HL-60 (cell line): ENCODE results near the gene CDH22.
A peak's percentile ranks its signal among the peaks of the same experiment; 100 is the strongest.

Experiments used
- GABPA ChIP-seq: IDR thresholded peaks from 2 replicates; pipeline ENCODE4 v1.6.1; 2012; ENCODE audit warnings: low read depth
- POLR2AphosphoS5 ChIP-seq: IDR thresholded peaks from 2 replicates; pipeline ENCODE4 v1.6.1; 2012; ENCODE audit warnings: low read depth
- REST ChIP-seq: IDR thresholded peaks from 2 replicates; pipeline ENCODE4 v1.6.1; 2012; ENCODE audit warnings: low read depth; ENCODE audit not compliant: insufficient replicate concordance
- SPI1 ChIP-seq: IDR thresholded peaks from 2 replicates; pipeline ENCODE4 v1.6.1; 2012; ENCODE audit warnings: low read depth, mild to moderate bottlenecking, borderline replicate concordance
- TF ChIP-seq, protein P1 (sequence below): IDR thresholded peaks from one replicate; pipeline ENCODE4 v1.5.1; 2011; ENCODE audit warnings: low read length, control low read depth, inconsistent platforms; ENCODE audit not compliant: insufficient read depth

DNA sequence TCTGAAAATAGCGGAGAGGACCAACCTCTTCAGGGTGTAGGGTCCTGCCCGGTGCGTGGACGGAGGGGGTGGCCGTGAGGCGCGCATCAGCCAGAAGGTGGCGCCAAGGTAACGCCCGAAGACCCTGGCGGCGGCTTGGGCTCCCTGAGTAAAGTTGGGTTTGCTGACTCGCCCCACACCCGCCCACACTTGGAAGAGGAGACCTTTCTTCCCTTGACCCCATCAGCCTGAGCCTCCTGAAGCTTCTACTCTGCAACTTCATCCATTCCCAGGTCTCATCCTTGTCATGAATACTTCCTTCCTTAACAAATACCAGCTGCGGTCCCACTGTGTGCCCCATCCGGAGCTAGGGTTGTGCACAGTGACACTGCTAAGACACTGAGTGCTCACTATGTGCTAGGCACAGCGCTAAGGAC is 175.6 kb downstream of the CDH22 start:
- TF ChIP-seq, protein P1, sequence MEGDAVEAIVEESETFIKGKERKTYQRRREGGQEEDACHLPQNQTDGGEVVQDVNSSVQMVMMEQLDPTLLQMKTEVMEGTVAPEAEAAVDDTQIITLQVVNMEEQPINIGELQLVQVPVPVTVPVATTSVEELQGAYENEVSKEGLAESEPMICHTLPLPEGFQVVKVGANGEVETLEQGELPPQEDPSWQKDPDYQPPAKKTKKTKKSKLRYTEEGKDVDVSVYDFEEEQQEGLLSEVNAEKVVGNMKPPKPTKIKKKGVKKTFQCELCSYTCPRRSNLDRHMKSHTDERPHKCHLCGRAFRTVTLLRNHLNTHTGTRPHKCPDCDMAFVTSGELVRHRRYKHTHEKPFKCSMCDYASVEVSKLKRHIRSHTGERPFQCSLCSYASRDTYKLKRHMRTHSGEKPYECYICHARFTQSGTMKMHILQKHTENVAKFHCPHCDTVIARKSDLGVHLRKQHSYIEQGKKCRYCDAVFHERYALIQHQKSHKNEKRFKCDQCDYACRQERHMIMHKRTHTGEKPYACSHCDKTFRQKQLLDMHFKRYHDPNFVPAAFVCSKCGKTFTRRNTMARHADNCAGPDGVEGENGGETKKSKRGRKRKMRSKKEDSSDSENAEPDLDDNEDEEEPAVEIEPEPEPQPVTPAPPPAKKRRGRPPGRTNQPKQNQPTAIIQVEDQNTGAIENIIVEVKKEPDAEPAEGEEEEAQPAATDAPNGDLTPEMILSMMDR, result peak; percentile 48
- TF ChIP-seq POLR2AphosphoS5 (no peak), GABPA (no peak), REST (no peak), SPI1 (no peak)
